CD1c-positive myeloid dendritic cell (primary cell): ENCODE results near the gene BTBD2.
"Not testable (repeated sequence)": the region's sequence is repeated elsewhere in the genome, so short reads cannot be mapped to it uniquely, and the experiment has no call there.

Experiments
- DNase-seq: peaks from one replicate; pipeline ENCODE4 v3.0.0-alpha.2; 2016; ENCODE audit errors: extremely low spot score

Gene BTBD2

DNA sequence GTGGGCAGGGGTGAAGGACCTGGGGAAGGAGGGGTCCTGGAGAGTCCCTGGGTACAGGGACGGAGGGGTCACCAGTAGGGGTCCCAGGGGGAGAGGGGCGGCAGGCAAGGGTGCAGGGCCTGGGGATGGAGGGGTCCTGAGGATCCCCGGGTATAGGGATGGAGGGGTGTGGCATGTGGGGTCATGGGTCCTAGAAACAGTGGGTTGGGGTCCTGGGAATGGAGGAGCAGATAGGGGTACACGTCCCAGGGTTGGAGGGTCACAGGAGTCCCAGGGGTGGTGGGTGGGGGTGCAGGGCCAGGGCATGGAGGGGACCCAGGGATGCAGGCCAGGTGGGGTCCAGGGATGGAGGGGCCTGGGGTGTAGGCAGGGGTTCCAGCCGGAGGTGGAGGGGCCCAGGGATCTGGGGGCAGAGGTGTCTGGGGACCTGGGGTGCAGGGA is 1.4 kb downstream of the BTBD2 start:
- DNase-seq: no peak

DNA sequence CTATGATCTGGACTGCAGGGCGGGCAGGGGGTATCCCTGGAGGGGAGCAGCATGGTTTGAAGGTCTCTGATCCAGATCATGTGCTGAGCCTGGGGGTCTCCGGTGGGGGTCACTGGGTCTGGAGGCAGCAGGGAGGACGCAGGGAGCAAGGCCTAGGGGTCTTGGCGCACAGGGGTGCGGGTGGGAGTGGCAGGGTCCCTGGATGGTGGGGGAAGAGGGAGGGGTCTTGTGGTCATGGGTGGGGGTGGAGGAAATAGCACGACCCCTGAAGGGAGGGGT is 1.9 kb downstream of the BTBD2 start:
- no peak for DNase-seq

DNA sequence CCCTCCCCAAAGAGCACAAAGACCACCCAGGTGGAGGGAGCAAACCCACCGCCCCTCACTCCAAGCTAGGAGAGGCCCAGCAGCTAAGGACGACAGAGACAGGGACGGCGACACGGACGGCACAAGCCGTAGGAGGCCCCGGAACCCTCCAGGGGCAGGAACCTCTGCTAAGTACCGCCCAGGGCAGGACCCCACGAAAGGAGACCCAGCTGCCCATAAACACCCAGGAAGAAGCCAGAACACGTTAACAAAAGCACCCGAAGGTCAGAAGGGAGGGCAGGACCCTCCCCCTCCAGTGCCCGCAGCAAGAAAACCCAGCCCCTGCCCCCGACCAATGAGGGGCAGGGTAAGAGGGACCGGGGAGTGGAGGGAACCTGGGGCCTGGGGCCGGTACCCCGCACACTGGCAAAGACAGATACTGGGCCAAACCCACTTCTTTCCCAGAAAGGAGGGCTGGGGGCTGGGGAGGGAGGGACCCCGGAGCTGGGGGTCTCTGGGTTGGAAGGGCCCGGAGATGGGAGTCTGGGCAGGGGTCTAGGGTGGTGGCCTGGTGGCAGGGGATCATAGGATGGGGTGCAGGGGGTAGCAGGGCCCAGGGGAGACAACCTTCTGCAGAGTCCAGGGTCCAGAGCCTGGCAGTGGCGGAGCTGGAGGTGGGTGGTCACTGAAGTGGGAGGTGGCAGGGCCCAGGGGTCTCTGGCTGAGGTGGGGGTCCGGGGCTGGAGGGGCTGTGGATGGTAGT is 2.4 kb downstream of the BTBD2 start:
- no peak for DNase-seq

DNA sequence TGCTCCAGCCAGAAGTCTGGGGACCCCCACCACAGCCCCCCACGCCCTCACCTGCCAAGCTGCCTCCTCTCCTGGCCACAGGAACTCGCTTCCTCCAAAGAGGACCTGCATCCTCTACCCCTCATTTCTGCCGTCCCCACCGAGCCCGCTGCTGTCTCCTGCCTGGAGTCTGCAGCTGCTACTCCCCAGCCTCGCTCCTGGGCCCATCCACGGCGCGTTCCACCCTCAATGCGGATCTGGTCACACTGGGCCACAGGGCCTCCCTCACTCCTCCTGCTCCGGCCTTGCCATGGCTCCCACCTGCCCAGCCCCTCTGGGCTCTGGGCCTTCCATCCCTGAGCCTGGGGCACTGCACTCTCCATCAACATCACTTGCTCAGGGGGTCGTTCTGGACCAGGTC is 4.3 kb downstream of the BTBD2 start:
- no peak for DNase-seq

DNA sequence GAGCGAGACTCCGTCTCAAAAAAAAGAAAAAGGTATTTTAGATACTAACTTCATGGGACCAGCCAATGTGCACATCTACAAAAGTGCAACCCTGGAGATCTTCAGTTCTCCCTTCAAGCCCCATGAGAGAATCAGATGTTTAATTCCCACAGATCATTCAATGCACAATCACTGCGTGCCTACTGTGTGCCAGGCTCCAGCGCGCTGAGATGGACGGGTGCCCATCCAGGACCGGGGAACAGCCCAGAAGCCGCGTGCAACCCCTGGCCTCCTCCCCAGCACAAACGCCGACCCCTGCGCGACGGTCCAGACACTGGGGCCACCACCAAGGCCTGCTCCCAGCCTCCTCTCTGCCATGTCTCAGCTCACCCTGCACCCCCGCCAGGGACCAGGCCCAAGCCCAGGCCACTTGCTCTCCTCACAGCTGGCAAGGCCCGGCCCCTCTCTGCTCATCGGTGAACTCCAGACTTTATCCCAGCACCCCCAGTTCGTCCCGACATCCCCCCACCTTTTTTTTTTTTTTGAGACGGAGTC is 5.3 kb downstream of the BTBD2 start:
- DNase-seq: no peak

DNA sequence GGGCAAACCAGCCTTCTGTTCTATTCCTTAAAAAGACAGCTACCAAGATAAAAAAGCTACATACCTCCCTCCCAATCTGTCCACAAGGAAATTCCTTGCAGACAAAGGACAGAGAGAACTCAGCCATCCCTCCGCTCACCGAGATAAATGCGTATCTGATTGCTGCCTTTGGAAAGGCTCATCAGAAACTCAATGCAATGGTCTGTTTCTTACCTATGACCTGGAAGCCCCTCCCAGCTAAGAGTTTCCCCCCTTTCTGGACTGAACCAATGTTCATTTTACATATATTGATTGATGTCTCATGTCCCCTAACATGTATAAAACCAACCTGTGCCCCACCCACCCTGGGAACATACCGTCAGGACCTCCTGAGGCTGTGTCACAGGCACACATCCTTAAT is 11.6 kb downstream of the BTBD2 start:
- DNase-seq: no peak

DNA sequence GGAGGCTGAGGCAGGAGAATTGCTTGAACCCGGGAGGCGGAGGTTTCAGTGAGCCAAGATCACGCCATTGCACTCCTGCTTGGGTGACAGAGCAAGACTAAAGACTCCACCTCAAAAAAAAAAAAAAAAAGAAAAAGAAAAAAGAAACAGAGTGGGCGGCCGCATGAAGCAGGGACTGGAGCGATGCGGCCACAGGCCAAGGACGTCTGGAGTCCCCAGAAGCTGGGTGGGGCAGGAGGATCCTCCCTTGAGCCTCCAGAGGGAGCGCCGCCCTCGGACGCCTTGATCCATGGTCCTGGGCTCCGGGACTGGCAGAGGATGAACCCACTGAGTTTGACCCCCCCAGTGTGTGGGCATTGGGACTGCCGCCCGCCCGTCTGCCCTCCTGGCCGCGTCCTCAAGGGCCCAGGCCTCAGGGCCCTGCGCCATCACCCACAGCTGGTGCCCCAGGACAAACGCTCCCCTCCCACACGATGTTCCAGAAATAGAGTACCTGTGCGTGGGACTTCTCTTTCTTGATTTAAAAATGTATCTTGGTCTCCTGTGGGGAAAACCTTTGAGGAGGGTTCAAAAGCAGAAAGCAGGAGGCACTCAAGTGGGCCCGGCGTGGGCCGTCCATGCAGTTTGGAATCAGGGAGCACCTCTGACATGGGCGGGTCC is 15.5 kb downstream of the BTBD2 start:
- DNase-seq: no peak

DNA sequence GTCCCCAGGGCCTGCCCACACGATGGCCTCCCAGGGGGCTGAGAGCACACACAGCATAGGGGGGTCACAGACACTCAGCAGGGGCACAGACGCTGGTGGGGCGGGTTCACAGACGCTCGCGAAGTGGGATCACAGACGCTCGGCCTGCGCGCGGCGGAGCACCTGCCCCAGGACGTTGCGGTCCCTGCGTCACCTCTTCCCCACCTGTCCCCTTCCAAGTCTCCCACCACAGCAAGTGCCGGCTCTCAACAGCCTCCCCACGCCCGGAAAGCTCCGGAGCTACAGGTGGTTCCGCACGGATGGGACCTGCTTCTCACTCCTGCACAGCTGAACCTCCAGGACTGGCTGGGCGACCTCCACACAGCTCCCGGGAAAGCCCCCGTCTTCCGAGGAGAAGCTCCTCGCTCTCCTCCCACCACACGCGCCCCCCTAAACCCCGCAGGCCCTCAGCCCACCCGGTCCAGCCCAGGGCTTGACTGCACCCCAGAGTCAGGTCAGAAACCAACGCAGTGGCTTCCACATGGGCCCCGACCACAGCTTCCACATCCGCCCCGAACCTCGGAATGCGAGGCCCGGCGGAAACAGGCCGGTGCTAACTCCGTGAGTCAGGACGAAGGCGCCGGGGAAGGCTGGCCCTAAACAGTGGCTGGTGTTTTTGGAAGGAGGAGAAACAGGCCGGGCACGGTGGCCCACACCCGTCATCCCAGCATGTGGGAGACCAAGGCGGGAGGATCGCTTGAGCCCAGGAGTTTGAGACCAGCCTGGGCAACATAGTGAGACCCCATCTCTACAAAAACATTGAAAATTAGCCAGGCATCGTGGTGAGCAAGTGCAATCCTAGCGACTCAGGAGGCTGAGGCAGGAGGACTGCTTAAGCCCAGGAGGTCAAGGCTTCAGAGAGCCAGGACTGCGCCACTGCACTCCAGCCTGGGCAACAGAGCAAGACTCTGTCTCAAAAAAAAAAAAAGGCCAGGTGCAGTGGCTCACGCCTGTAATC is 16.5 kb downstream of the BTBD2 start:
- DNase-seq: no peak

DNA sequence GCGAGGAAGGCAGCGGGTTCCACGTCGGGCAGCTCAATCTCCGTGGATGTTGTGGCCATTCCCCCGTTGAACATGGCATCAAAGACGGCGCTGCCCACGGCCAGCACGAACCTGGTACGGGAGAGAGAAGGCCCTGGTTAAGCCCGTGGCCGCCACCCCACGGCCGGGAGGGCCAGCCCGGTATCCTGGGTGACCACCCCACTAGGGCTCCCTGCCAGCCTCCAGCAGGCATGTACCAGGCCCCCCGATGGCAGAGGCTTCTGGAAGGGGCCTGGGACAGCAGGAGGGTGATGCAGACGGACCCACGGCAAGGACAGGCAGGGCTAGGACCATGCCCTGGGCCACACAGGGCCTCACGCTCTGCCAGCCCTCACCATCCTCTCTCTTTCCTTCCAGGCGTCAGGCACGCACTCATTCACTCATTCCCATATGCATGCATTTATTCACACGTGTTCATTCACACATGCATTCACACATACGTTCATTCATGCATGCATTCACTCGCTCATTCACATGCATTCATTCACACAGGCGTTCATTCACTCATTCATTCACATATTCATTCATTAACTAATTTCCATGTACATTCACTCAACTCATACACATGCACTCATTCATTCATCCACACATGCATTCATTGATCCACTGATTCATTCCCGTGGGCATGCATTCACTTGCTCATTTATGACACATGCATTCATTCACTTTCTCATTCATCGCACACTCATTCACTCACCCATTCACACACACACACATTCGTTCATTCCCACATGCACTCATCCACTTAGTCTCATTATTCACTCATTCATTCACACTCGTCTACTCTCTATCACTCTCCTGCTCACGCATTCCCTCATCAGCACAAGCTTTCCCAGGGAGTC is 17.9 kb downstream of the BTBD2 start:
- DNase-seq: no peak

DNA sequence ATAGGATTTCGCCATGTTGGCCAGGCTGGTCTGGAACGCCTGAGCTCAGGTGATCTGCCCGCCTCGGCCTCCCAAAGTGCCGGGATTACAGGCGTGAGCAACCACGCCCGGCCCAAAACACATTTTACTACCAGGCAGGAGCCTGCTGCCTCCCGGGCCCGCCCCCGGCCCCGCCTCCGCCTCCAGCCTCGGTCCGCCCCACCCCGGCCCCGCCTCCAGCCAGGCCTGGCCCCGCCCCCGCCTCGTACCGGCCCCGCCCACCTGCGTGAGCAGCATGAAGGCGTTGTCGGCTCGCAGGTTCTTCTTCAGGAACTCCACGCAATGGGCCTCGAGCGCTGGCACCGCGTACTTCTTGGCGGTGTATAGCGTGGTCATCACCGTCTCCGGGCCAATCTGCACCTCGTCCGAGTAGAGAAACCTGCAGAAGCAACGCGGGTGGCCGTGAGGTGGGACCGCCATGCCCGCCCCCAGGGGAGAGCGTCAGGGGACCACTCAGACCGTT is 22.7 kb downstream of the BTBD2 start:
- DNase-seq: peak; percentile 3

DNA sequence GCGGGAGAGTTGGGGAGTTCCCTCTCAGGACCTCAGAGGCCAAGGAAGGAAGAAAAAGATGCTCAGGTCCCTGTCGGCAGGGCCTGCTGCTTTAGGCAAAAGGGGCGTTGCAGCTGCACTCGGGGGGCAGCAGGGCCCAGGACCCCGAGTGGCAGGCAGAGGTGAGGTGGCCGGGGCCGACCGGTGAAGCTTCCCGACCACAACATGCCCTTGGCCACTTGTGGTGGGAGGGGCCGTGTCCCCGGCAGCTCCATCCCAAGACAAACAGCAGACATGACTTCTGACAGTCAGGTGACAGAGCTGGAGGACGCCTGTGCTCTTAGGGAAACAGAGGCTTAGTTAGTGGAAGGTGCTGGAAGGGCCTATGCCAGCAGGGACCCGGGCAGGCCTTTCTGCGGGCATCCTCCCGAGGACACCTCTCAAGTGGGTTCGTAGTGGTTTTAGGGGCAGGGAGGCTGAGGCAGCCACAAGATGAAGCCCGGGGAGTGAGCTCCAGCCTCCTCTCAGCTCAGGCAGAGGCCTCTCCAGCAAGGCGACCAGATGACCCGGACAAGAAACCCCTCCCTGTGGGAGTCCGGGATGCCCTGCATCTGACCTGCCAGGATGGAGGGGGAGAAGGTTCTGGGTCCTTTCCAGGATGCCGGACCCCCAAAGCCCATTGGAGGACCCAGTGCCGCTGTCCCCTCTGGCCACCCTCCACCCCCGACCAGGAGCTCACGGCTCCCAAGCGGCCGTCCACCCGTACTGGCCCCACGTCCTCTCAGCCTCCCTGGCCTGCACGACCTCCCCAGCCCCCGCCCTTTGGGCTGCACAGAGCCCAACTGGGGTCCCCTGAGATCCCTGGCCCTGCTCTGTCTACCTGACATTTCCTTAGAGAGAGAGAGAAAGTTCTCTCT is 24.2 kb downstream of the BTBD2 start:
- DNase-seq: no peak

DNA sequence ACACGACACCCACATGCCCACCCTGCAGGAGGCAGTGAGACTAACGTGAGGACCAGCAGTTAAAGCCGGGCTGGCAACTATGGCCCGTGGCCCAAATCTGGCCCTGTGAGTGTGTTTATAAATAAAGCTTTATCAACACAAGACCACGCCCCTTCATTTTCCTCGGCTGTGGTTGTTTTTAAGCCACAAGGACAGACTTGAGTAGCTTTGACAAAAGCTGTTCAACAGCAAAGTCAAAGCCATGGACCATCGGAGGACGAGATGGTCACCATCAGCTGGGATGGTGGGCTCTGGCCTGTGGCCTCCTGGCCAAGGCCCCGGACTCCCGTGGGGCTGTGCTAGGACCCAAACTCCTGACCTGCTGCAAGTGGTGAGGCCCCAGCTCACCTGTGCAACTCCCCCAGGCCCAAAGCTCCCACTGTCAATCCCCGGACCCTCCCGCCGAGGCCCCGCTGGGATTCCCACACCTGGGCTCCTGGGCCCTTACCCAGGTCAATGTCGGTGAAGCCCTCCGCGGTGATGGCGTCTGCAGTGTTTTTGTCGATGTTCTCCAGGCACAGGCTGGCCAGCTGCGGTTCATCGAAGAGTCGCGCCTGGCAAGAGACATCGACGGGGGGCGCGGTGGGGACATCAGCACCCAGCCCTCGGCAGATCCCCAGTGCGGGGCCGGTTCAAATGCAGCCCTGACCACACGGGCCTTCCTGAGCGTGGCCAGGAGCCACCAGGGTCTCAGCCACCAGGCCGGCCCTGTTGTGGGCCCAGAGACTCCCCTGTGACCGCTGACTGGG is 25.1 kb downstream of the BTBD2 start:
- DNase-seq: no peak

DNA sequence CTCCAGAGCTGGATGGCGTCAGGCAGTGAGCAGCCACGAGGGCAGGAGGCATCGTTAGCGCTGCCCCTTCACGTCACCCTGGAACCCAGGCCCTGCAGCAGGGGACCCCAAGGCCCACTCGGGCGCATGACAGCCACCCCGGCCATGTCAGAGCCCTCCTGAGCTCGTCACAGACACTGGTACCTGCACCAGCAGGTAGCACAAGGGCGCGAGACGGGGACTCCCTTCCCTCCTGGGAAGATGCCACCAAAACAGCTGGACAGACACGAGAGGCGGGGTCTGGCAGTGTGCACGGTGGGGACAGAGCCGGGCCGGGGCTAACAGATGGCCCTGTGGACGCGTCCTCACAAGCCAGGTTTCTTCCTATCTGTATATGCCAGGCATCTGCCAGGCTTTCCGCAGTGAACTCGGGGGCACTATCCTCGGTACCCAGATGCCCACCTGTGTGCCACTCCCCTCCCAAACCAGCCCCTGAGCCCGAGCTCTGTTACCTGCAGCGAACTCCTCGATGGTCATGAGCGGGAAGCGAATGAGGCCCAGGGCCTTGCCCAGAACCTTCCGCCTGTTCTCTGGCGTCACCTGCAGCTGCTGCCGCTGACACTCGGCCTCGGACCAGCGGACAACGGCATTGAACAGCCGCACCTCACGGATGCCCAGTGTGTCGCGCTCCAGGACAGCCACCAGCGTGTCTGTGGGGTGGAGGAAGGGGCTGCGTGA is 25.8 kb downstream of the BTBD2 start:
- DNase-seq: no peak

DNA sequence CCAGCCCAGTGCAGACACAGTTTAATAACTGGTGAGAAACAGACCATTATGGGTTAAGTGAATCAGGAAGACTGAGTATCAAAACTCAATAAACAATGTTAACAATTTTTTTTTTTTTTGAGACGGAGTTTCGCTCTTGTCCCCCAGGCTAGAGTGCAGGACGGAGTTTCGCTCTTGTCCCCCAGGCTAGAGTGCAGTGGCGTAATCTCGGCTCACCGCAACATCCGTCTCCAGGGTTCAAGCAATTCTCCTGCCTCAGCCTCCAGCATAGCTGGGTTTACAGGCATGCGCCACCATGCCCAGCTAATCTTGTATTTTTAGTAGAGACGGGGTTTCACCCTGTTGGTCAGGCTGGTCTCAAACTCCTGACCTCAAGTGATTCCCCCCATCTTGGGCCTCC is 27.1 kb downstream of the BTBD2 start:
- DNase-seq: not testable (repeated sequence)

DNA sequence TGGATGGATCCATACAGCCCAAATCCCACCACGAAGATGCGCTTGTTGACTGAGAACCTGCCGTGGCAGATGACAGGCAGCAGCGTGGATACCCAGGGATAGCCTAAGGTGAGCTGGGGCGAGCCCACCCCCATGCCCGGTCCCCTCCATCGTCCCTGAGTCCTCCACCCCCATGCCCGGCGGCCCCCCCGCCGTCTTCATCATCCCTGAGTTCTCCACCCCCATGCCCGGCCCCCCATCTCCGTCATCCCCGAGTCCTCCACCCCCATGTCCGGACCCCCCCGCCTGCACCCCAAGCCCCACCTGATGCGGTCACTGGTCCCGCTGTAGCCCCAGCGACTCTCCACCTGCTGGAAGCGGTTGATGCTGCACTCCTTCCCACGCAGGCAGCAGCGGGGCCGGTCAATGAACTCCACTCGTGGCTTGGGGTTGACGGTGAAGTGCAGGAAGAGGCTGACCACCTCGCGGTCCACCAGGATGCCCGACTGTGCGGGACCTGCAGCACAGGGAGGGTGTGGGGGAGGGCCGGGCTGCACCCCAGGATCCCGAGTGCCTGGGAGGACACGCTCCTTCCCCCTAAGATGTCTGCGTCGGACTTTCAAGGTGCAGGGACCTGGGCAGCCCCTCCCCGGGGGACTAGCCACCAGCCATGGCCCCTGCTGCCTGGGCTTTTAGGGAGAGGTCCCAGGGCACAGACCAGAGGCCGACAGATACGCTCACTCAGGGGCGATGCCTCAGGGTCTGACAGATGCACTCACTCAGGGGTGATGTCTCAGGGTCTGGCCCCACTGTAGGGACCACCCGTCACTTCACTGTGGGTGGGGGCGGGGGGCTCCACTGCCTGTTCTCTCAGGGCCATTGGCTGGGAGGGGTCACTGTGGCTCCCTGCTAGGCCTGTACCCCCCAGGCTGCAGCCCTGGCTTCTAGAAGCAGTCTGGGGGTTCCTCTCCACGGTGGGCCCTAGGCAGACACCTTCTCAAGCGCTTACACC is 28.0 kb downstream of the BTBD2 start:
- no peak for DNase-seq

DNA sequence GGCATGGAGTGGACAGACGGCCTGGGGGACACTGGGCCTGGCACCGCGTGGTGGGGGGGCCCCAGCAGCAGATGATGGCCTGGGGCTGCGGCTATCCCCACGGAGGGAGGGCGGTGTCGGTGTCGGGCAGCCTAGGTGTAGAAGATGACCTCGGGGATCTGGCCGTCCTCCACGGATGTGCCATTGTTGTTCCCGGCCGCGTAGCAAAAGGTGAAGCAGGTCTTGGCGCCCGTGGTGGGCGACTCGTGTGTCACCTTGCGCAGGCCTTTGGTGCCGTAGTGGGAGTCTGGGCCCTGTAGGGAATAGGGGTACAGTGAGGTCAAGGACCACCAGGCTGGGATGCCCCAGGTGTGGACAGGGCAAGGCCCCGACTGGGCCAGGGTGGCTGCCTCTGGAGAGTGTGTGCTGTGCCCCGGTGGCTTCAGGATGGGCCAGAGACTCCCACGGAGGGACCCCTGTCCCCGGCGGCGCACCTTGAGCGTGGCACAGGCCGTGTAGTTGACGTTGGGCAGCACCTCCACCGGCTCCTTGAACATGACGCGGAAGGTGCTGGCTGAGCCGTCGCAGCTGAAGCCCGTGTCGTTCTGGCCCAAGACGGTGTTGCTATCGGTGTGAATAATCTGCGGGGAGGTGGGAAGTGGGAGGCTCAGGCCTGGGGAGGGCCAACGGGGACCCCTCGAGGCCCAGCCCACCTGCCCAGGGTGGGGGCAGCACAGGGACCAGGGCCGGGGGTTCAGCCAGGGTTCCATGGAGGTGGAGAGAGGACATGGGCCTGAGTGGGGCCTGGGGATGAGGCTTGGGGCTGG is 29.0 kb downstream of the BTBD2 start:
- no peak for DNase-seq
